ENCODE results near the gene TENM3.

Gene TENM3

DNA sequence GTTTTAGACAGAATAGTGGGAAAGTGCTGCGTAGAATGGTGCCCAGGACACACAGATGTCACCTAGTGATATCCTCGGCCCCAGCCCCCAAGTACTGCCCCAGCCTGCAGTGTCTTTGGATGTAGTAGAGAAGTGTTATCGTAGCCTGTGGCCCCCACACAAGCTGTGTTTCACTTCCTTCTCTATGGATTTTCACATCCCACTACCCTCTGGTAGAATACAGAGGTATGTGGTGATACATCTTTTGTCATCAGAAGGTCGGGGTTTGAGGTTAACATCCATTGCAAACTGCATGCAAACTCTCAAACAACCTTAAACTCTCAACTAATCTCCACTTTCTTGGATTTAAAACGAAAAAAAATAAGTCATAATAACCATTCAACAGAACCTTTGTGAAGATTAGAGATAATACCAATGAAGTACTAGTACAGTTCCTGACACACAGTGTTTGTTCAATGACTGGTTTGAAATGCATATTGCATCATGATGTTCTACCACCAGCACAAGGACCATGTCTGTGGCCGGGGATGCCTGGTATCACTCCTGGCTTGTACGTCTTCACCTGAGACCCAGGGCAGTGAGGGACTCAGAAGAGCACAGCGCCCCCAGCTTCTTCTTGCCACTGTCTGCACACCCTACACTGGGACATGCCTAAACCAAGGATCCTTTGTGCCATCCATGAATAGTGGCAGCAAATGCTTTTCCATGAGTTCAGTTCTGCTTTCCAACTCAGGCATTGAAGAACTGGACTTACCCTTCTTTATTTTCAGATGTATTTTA lies 406.7 kb downstream of the TENM3 start:
- no peak overlapping the region for H3K4me3 Mint-ChIP-seq
- no peaks in the 10 kb centered on the region for H3K27me3 Mint-ChIP-seq (ENCODE audit: low read depth)
- no peaks in the 10 kb centered on the region for H3K9me3 Mint-ChIP-seq
- DNase-seq (ENCODE audit: low spot score), result no peak
- H3K36me3 Mint-ChIP-seq (ENCODE audit: low read depth), result no peaks in the 10 kb centered on the region
- no peak overlapping the region for H3K27ac Mint-ChIP-seq
- no peaks in the 10 kb centered on the region for H3K4me1 Mint-ChIP-seq (ENCODE audit: low read depth)

DNA sequence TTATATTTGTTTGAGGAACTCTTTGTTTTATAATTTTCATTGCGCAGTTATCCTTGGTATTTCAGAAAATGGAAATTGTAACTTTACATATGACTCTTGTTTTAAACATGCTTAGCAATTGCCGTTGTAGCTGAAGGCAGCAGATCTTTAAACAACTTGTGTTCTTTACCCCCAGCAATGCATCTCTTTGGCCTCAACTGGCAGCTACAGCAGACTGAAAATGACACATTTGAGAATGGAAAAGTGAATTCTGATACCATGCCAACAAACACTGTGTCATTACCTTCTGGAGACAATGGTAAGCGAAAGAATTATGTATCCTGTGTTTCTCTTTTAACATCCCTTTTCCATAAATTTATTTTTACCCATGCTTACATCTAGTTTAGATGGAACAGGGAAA lies 410.4 kb downstream of the TENM3 start:
- DNase-seq (ENCODE audit: low spot score), result no peak
- no peaks in the 10 kb centered on the region for H3K4me1 Mint-ChIP-seq (ENCODE audit: low read depth)
- no peak overlapping the region for H3K27ac Mint-ChIP-seq

DNA sequence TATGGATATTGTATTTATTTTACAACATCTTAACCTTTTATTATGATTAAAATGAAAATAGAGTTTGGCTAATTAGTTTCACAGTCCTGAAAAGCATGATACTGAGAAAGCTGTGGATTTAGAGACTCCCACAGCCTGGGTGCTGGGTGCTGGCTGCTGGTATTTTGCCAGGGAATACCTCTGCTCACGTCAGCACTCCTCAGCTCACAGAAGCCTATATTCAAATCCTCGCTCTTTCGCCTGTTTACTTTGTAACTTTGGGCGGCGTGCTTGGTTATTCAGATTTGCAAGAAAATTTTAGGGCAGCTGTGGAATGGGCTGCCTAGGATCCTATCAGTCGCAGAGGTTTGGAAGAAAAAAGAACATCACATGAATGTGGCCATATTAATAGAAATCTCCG lies 412.1 kb downstream of the TENM3 start:
- Mint-ChIP-seq H3K27ac (no peak overlapping the region), H3K4me3 (no peak overlapping the region), H3K9me3 (no peaks in the 10 kb centered on the region), H3K4me1 (ENCODE audit: low read depth) (no peaks in the 10 kb centered on the region), H3K36me3 (ENCODE audit: low read depth) (no peaks in the 10 kb centered on the region), H3K27me3 (ENCODE audit: low read depth) (no peaks in the 10 kb centered on the region)
- no peak for DNase-seq (ENCODE audit: low spot score)

More for the DNA sequence above, 410.4 kb downstream of the TENM3 start:
- Mint-ChIP-seq H3K9me3 (no peaks in the 10 kb centered on the region), H3K36me3 (ENCODE audit: low read depth) (no peaks in the 10 kb centered on the region), H3K27me3 (ENCODE audit: low read depth) (no peaks in the 10 kb centered on the region), H3K4me3 (no peak overlapping the region)

DNA sequence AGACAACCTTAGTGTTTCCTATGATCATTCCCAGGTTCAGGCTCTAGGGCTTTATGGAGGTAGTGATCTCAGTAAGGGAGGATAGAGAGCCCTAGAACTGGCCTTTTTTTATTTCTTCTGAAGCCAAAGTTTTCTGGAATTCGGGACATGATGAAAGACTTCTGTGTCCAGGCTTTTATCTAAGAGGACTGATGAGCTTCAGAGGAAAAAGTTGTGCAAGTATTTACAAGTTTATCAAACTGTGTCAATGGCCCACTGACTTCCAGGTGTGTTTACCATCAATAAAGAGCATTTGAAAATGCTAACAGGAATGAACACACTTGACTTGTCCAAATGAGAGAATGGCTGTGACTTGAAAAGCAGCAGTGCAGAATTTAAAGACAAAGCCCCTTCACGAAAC lies 419.3 kb downstream of the TENM3 start:
- no peak for DNase-seq (ENCODE audit: low spot score)
- Mint-ChIP-seq H3K9me3 (no peaks in the 10 kb centered on the region), H3K4me3 (no peak overlapping the region), H3K27ac (no peak overlapping the region), H3K4me1 (ENCODE audit: low read depth) (no peaks in the 10 kb centered on the region), H3K36me3 (ENCODE audit: low read depth) (no peaks in the 10 kb centered on the region), H3K27me3 (ENCODE audit: low read depth) (no peaks in the 10 kb centered on the region)

DNA sequence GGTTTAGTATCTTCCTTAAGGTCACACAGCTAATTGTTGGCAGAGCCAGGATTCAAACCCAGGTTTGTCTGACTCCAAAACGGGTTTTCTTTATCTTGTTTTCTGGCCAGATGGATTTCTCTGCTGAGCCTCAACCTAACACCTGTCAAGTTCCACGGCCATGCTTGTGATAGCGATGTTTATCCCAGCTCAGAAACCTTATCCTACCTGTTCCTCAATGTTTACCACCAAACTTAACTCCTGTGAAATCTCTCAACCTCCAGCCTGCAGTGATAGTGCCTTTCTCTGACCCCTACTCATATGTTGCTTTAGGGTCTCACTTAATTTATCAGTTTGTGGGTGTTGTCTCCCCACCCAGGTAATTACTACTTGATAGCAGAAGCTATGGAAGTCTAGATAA lies 428.0 kb downstream of the TENM3 start:
- H3K9me3 Mint-ChIP-seq, result no peaks in the 10 kb centered on the region
- no peak overlapping the region for H3K27ac Mint-ChIP-seq
- no peak overlapping the region for H3K4me3 Mint-ChIP-seq
- no peaks in the 10 kb centered on the region for H3K36me3 Mint-ChIP-seq (ENCODE audit: low read depth)
- H3K27me3 Mint-ChIP-seq (ENCODE audit: low read depth), result no peaks in the 10 kb centered on the region
- no peak for DNase-seq (ENCODE audit: low spot score)
- H3K4me1 Mint-ChIP-seq (ENCODE audit: low read depth), result no peaks in the 10 kb centered on the region

DNA sequence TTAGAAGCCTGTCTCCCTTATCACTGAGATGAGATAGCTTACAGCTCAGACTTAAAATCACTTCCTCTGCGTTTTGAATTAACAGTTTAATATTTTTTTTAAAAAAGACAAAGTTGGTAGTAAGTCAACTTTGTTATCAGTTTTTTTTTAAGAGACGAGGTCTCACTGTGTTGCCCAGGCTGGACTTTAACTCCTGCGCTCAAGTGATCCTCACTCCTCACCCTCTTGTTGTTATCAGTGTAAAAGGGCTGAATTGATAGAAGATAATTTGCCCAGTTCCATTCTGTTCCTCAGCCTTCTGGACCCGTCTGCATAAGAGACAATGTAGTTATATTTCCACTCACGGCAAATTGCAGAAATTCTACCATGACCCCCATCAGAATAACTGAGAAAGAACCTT lies 428.5 kb downstream of the TENM3 start:
- no peaks in the 10 kb centered on the region for H3K4me1 Mint-ChIP-seq (ENCODE audit: low read depth)
- DNase-seq (ENCODE audit: low spot score), result no peak

DNA sequence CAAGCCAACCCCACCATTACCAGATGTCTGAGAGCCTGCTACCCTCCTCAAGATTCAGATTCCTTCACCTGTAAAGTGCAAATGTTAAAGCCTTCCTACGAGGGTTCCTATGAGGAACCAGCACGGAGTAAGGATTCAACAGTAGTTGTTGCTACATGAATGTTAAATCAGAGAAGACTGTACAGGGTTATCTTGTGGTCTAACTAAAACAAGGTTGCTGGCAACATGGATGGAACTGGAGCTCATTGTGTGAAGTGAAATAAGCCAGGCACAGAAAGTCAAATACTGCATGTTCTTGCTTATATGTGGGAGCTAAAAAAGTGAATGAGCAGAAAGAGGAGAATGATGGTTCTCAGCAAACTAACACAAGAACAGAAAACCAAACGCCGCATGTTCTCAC lies 435.4 kb downstream of the TENM3 start:
- Mint-ChIP-seq H3K27me3 (ENCODE audit: low read depth) (no peaks in the 10 kb centered on the region), H3K9me3 (no peaks in the 10 kb centered on the region), H3K4me1 (ENCODE audit: low read depth) (no peaks in the 10 kb centered on the region), H3K4me3 (no peak overlapping the region), H3K27ac (no peak overlapping the region), H3K36me3 (ENCODE audit: low read depth) (no peaks in the 10 kb centered on the region)
- DNase-seq (ENCODE audit: low spot score), result no peak

More for the DNA sequence above, 428.5 kb downstream of the TENM3 start:
- no peak overlapping the region for H3K4me3 Mint-ChIP-seq
- H3K27ac Mint-ChIP-seq, result no peak overlapping the region
- no peaks in the 10 kb centered on the region for H3K9me3 Mint-ChIP-seq
- no peaks in the 10 kb centered on the region for H3K36me3 Mint-ChIP-seq (ENCODE audit: low read depth)
- no peaks in the 10 kb centered on the region for H3K27me3 Mint-ChIP-seq (ENCODE audit: low read depth)

DNA sequence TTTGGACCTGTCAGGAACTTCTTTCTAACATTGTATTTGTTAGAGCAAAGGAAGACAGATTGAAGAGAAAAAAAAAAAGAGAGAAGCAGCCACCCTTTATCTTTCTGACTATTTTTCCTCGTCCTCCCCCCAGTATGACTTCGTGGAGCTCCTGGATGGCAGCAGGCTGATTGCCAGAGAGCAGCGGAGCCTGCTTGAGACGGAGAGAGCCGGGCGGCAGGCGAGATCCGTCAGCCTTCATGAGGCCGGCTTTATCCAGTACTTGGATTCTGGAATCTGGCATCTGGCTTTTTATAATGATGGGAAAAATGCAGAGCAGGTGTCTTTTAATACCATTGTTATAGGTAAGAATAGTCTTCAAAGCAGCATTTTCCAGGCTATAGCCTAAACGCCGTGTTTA lies 436.3 kb downstream of the TENM3 start:
- H3K27ac Mint-ChIP-seq, result no peak overlapping the region
- H3K4me3 Mint-ChIP-seq, result no peak overlapping the region
- H3K27me3 Mint-ChIP-seq (ENCODE audit: low read depth), result no peaks in the 10 kb centered on the region
- no peak for DNase-seq (ENCODE audit: low spot score)
- no peaks in the 10 kb centered on the region for H3K4me1 Mint-ChIP-seq (ENCODE audit: low read depth)
- no peaks in the 10 kb centered on the region for H3K36me3 Mint-ChIP-seq (ENCODE audit: low read depth)
- no peaks in the 10 kb centered on the region for H3K9me3 Mint-ChIP-seq

DNA sequence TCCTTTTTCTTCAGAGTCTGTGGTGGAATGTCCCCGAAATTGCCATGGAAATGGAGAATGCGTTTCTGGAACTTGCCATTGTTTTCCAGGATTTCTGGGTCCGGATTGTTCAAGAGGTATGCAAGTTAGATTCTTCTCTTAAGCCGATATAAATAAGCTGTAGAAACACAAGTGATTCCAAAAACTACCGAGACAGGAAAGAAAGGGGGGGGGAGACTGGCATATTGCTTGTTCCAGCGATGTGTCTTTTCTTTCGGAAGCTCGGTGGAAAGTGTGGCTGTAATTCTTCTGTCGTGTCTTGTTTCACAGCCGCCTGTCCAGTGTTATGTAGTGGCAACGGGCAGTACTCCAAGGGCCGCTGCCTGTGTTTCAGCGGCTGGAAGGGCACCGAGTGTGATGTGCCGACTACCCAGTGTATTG lies 437.0 kb downstream of the TENM3 start:
- no peaks in the 10 kb centered on the region for H3K36me3 Mint-ChIP-seq (ENCODE audit: low read depth)
- no peaks in the 10 kb centered on the region for H3K27me3 Mint-ChIP-seq (ENCODE audit: low read depth)
- no peaks in the 10 kb centered on the region for H3K4me1 Mint-ChIP-seq (ENCODE audit: low read depth)
- H3K4me3 Mint-ChIP-seq, result no peak overlapping the region
- no peak overlapping the region for H3K27ac Mint-ChIP-seq
- H3K9me3 Mint-ChIP-seq, result no peaks in the 10 kb centered on the region
- no peak for DNase-seq (ENCODE audit: low spot score)

DNA sequence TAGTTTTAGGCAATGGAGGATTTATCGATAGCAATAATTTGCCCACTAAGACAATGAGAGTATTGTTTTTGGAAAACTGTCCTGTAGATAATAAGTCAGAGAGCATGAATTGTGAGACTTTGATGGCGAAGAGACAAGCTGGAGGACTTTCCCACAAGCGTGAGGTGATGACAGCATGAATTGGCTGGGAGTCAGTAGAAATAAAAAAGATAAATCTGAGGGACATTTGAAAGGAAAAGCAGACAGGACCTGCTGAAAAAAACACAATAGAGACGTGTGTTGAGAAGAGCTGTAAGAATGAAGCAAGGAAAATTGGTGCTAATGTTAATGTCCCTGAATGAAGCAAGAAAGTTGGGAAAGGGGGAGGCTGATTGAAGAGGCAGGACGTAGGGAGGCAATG lies 440.5 kb downstream of the TENM3 start:
- Mint-ChIP-seq H3K27ac (no peak overlapping the region), H3K4me1 (ENCODE audit: low read depth) (no peaks in the 10 kb centered on the region), H3K36me3 (ENCODE audit: low read depth) (no peaks in the 10 kb centered on the region), H3K9me3 (no peaks in the 10 kb centered on the region), H3K4me3 (no peak overlapping the region), H3K27me3 (ENCODE audit: low read depth) (peaks cover 2% of the 10 kb centered on the region)
- DNase-seq (ENCODE audit: low spot score), result no peak

DNA sequence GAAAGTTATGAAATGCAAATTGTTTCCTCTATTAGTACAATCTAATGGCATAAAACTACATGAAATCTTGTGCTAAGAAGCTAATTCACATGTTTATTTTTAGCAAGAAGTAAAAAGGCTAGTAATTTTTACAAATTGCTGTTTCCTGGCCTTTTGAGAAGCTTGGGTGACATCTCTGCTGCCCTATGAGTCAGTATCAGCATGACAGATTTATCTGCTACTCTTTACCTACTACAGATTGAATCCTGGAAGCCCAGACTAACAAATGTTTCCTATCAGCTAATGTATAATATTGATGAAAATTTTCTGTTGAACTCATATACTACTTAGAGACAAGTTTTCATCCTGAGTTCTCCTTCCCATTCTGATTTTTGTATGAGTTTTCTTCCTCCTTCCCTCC lies 441.6 kb downstream of the TENM3 start:
- Mint-ChIP-seq H3K27me3 (ENCODE audit: low read depth) (peaks cover 2% of the 10 kb centered on the region), H3K4me1 (ENCODE audit: low read depth) (no peaks in the 10 kb centered on the region), H3K36me3 (ENCODE audit: low read depth) (no peaks in the 10 kb centered on the region), H3K27ac (no peak overlapping the region), H3K4me3 (no peak overlapping the region), H3K9me3 (no peaks in the 10 kb centered on the region)
- DNase-seq (ENCODE audit: low spot score), result no peak

DNA sequence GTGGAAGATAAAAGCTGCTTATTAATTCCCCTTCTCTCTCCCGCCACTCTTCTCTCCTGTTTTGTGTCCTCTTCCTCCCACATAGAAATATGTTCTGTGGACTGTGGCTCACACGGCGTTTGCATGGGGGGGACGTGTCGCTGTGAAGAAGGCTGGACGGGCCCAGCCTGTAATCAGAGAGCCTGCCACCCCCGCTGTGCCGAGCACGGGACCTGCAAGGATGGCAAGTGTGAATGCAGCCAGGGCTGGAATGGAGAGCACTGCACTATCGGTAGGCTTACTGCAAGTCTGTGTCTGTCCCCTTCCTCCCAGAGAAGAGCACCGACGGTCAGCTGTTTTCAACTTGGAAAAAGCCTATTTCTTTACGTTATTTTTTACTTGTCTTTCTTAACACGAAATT lies 444.9 kb downstream of the TENM3 start:
- DNase-seq (ENCODE audit: low spot score), result no peak
- Mint-ChIP-seq H3K36me3 (ENCODE audit: low read depth) (no peaks in the 10 kb centered on the region), H3K27me3 (ENCODE audit: low read depth) (peaks cover 2% of the 10 kb centered on the region), H3K9me3 (no peaks in the 10 kb centered on the region), H3K27ac (no peak overlapping the region), H3K4me3 (no peak overlapping the region), H3K4me1 (ENCODE audit: low read depth) (no peaks in the 10 kb centered on the region)

DNA sequence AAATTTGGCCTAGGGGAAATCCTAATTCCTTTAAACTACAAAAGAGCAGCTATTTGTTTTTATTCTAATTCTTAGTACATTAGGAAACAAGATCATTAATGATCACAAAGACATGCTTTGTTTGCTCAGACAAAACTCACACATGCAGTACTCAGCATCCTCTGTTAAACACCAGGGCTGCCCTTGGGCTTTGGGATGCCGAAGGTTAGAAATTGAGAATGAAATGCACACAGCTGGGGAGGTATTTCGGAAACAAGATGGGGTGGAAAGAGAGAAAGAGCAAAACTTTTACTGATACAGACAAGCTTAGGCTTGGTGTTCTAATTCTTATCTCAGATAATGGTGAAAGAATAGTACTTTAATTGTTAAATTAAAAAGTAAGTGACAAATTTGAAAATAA lies 451.3 kb downstream of the TENM3 start:
- no peak overlapping the region for H3K27ac Mint-ChIP-seq
- H3K27me3 Mint-ChIP-seq (ENCODE audit: low read depth), result no peaks in the 10 kb centered on the region
- no peak for DNase-seq (ENCODE audit: low spot score)
- H3K9me3 Mint-ChIP-seq, result no peaks in the 10 kb centered on the region
- no peak overlapping the region for H3K4me3 Mint-ChIP-seq
- no peaks in the 10 kb centered on the region for H3K4me1 Mint-ChIP-seq (ENCODE audit: low read depth)
- no peaks in the 10 kb centered on the region for H3K36me3 Mint-ChIP-seq (ENCODE audit: low read depth)

DNA sequence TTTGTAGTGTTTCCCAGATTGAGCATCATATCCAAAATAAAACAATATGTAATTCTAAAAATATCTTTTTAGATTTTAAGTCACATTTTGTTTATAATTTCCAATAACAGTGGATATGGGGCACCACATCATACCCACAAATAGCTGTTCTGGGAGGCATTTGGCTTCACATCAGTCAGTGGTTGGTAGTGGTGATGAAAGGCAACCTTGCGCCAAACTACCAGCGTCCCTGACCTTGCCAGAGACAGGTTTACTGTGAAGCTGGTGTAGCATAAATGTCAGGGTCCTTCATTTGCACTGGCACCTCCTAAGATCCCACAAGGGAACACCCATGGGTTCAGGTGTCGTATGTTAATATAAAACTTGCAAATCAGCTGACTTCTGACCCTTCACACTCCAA lies 451.8 kb downstream of the TENM3 start:
- Mint-ChIP-seq H3K27ac (no peak overlapping the region), H3K27me3 (ENCODE audit: low read depth) (no peaks in the 10 kb centered on the region), H3K9me3 (no peaks in the 10 kb centered on the region), H3K36me3 (ENCODE audit: low read depth) (no peaks in the 10 kb centered on the region), H3K4me1 (ENCODE audit: low read depth) (no peaks in the 10 kb centered on the region), H3K4me3 (no peak overlapping the region)
- DNase-seq (ENCODE audit: low spot score), result no peak

DNA sequence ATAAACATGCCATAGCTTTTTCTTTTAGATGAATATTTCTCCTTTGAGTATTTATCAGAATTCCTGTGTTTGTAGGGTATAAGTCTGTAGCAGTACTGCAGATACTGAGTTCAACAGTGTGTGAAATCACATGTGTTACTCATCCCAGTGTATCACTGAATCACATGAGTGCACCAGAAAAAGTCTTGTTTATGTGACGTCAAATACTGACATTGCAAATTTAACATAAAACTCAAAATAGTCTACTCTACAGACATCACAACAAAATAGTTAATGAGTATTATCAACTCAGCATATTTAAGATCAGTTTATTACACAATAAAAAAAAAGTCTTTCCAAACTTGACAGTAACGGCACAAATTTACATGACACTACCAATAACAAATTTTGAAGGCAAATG lies 452.6 kb downstream of the TENM3 start:
- Mint-ChIP-seq H3K27ac (no peak overlapping the region), H3K4me3 (no peak overlapping the region), H3K27me3 (ENCODE audit: low read depth) (no peaks in the 10 kb centered on the region), H3K36me3 (ENCODE audit: low read depth) (no peaks in the 10 kb centered on the region), H3K4me1 (ENCODE audit: low read depth) (no peaks in the 10 kb centered on the region), H3K9me3 (no peaks in the 10 kb centered on the region)
- no peak for DNase-seq (ENCODE audit: low spot score)
